ENCODE measurements around the gene TMUB1. TPM values are rescaled to one million over a fixed set of nuclear protein-coding genes. Genes with fewer than 3 reads are reported as not detected.

The TMUB1 gene
- total and polyA plus RNA-seq, 9 of the 15 experiments (the other 6 are each of a cell fraction or from before 2014, with no cell fraction given), result 0.14 to 241 (median 74.1) TPM

- TF ChIP-seq ETV6 (IDR thresholded peaks at IDR 0.05; ENCODE audit: borderline replicate concordance in 1 of 2, low read depth in 2 of 2, low read length in 1 of 2) (no peak), ETV6 (CRISPR knock-in tag; IDR thresholded peaks at IDR 0.05; ENCODE audit: borderline replicate concordance) (no peak; the same call in 1 of the 2 replicates), KHSRP (IDR thresholded peaks at IDR 0.05) (no peak), ZNF232 (CRISPR knock-in tag; IDR thresholded peaks at IDR 0.05) (0 out of 2 replicates have a peak, but pooled peaks have one; percentile 14), MITF (IDR thresholded peaks at IDR 0.05) (peak; percentile 20; the same call in 1 of the 2 replicates), ATF4 (CRISPR knock-in tag; IDR thresholded peaks at IDR 0.05) (0 out of 2 replicates have a peak, but pooled peaks have one; percentile 13), DACH1 (IDR thresholded peaks at IDR 0.05; ENCODE audit: partially characterized antibody) (peak; percentile 64), SMAD4 (CRISPR knock-in tag; conservative IDR thresholded peaks at IDR 0.05) (peak; percentile 50), NKRF (IDR thresholded peaks at IDR 0.05; ENCODE audit: borderline replicate concordance) (peak; percentile 65), POLR2G (IDR thresholded peaks at IDR 0.05; ENCODE audit: low read depth, low read length) (peak; percentile 98)
- TF ChIP-seq, protein P1, sequence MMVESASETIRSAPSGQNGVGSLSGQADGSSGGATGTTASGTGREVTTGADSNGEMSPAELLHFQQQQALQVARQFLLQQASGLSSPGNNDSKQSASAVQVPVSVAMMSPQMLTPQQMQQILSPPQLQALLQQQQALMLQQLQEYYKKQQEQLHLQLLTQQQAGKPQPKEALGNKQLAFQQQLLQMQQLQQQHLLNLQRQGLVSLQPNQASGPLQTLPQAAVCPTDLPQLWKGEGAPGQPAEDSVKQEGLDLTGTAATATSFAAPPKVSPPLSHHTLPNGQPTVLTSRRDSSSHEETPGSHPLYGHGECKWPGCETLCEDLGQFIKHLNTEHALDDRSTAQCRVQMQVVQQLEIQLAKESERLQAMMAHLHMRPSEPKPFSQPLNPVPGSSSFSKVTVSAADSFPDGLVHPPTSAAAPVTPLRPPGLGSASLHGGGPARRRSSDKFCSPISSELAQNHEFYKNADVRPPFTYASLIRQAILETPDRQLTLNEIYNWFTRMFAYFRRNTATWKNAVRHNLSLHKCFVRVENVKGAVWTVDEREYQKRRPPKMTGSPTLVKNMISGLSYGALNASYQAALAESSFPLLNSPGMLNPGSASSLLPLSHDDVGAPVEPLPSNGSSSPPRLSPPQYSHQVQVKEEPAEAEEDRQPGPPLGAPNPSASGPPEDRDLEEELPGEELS (CRISPR knock-in tag; IDR thresholded peaks at IDR 0.05; ENCODE audit: borderline replicate concordance), result no peak
Observed at GRCh38 chr7:151085691-151086620, 2.7 kb upstream of the TMUB1 start, which contains the start of gene AGAP3 (continued).

Data from K562 (cell line).